GM19397 (cell line): ENCODE measurements around the gene PRKCZ.

ENCODE experiments used
- ATAC-seq: cut with Tn5 transposase; IDR thresholded peaks from one replicate; pipeline ENCODE4 v1.9.1; 2021; ENCODE audit warnings: mild to moderate bottlenecking, moderate library complexity; ENCODE audit not compliant: unreplicated experiment

Gene PRKCZ

GRCh38 chr1:2233997-2234761 lies 184.0 kb downstream of the PRKCZ start:
- ATAC-seq = no peak

- ATAC-seq = no peak
Measured at GRCh38 chr1:2234762-2235113, 184.5 kb downstream of the PRKCZ start.
